ENCODE data around the gene RNPS1.

Gene RNPS1, protein sequence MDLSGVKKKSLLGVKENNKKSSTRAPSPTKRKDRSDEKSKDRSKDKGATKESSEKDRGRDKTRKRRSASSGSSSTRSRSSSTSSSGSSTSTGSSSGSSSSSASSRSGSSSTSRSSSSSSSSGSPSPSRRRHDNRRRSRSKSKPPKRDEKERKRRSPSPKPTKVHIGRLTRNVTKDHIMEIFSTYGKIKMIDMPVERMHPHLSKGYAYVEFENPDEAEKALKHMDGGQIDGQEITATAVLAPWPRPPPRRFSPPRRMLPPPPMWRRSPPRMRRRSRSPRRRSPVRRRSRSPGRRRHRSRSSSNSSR

DNA sequence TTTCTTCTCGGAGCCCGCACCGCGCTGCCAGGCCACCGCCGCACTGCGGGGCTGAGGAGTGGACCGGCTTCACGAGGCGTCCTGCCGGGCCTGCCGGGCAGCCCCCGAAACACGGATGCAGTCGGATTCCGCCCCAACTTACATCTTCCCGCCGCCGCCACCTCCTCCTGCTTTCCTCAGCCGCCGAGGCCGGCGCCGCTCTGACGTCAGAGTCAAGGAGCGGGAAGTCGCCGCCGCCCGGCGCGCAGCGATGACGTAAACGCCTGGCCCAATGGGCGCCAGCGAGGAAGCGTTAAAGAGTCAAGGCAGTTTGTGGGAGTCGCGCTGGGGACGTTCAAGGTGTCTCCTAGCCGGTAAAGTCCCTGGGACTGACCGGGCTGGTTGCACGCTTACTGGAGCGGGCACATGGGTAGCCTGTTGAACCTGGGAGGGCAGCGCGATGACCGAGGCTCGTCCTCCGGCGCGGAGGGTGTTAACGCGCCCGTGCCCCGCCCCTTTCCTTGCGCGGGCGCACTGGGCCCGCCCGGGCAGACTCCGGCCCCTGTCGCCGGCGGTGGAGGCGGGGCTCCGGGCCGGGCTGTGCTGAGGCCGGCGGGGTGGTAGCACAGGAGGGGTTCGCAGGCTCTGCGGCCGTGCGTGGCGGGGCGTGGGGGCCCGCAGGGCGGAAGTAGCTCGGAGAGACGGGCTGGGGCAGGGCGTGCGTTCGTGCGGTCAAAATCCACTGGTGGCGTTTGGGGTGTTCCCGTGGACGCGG, at the start of gene RNPS1:
Gene RNPS1, minus strand, starts transcription at position 214 of the 754 bp plus-strand sequence. CDS start 3,483 bp downstream, outside the sequence.
- peak; percentile 91 to 97 for DNase-seq

DNA sequence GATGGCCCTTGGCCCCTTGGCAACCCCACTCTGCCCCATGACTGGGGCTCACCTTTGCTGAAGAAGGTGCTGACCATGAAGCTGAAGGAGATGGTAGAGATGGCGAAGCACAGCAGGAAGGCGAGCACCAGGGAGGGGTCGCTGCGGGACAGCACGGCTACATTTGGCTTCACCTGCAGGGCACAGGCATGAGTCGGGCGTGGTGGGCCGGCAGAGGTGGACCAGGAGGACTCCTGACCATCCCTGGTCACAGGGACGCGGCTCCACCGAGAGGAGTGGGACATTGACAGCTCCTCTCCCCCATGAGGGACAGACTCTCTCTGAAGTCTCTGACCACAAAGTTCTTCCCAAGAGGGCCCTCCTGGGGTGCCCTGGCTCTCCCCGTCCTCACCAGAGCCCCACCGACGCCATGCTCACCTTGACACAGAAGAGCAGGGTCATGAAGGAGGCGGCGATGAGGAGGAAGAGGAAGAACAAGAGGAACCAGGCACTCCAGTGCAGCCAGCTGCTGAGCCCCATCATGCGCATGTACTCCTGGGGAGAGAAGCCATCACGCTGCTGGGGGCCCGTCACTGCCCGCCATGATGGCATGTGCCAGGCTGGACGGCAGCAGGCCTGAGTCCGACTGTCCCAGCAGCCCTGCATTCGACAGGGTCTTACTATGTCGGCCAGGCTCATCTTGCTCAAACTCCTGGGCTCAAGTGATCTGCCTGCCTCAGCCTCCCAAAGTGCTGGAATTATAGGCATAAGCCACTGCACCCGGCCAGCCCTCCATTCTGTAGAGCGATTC, 49.5 kb upstream of the RNPS1 start:
- DNase-seq = no peak

DNA sequence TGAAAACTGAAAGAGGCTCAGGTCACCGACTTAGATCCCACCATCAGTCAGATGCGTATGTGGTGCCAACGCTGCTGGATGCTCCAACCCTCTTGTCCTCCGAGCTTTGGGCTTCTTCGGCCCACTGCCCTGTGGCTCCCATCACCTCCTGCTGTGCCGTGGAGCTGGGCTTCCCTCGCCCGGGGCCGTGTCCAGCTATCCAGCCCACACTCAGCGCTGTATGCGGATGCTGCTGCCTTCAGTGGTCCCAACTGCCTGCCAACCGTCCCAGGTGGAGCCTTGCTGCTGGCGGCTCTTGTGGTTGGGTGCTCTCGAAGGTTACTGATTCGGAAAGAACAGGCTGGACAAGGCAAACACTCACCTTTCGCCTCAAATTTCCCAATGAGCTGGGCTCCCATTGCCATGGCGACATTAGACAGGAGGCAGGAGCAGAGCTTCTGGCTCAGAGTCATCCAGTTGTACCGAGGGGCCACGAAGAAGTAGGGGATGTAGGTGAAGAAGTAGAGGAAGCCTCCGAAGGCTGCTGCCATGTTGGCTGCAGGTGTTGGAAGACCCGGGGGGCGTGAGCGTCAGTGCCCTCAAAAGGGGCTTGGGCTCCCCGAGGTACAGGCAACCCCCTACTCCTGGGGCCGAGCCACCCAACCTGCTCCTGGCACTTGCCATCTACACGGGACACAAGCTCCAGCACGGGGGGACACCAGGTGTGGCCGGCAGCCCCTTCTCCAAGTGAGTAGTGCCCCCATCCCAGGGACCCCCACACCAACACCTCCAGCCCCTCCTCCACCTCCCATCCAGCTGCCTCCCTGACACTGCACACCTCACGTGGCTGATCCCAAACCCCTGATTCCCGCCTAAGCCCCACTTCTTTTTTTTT, 40.4 kb upstream of the RNPS1 start:
- no peak for DNase-seq

DNA sequence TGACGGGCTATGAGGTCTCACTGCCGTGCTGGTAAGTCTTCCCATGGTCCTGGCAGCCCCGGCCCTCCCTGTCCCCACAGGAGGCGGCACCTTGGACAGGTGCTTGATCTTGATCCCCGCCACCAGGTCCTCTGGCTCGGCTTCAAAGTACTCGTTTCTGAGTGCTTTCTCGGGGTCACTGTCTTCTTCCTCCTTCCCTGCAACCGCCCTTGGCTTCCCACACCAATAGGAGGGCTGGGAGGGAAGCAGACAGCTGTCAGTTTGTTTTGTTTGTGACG, 31.9 kb upstream of the RNPS1 start:
- DNase-seq = no peak

DNA sequence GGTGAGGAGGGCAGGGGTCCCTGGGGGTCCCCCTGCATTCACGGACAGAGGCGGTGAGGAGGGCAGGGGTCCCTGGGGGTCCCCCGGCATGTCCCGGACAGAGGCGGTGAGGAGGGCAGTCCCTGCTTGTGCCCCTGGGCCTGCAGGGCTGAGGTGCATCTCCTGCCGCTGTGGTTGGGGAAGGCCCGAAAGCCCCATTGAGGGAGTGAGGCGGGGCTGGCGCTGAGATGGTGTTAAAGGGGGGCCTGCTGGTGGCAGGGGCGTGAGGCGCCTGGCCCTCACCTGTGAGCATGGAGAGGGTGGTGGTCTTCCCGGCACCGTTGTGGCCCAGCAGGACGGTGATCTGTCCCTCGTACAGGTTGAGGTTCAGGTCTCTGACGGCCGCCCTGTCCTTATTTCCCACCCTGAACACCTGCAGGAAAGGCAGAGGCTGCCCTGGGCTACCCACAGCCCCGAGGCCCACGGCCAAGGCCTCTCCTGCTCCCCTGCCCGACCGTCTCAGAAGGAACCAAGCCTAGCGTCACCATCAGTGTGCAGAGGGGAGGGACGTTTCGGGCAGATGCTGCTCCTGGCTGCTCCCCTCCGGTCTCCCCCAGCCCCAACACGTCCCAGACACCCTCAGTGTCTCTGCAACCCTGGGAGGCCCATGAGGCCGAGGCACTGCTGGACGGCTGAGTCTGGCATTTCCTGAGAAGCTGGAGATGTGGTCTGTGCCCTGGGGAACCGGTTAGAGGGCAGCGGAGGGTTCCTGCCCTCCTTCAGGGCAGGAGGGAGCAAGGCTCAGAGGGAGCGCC, 31.4 kb upstream of the RNPS1 start:
- no peak for DNase-seq

DNA sequence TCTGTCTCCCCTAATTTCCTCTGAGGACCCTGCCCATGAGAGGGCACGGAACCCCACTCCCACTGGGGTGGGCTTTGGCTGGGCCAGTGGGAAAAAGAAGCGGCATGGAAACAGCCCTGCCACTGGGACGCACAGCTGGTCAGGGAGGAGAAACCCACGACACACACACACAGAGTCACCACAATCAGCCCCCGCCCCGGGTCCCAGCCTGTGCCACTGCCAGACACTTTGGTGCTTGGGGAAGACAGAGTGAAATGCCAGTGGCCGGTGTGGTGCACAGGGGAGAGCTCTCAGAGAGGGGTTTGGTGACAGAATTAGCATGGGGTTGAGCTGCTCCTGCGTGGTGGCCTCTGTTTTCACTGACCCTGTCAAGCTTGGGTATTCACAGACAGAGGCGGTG, 30.7 kb upstream of the RNPS1 start:
- DNase-seq = no peak

DNA sequence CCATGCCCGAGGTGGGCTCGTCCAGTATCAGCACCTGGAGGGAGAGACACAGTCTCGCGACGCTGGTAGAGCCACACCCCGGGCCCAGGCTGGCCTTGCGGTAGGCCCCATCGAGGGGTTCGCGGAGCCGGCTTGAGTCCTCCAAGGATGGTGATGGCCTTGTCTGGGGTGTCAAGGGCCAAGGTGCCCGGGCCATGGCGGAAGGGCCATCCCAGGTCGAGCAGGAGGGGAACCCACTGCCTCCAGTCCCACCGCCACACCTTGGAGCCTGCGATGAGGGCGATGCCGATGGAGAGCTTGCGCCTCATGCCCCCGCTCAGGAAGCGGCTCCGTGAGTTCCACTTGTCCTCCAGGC, 29.6 kb upstream of the RNPS1 start:
- no peak for DNase-seq

DNA sequence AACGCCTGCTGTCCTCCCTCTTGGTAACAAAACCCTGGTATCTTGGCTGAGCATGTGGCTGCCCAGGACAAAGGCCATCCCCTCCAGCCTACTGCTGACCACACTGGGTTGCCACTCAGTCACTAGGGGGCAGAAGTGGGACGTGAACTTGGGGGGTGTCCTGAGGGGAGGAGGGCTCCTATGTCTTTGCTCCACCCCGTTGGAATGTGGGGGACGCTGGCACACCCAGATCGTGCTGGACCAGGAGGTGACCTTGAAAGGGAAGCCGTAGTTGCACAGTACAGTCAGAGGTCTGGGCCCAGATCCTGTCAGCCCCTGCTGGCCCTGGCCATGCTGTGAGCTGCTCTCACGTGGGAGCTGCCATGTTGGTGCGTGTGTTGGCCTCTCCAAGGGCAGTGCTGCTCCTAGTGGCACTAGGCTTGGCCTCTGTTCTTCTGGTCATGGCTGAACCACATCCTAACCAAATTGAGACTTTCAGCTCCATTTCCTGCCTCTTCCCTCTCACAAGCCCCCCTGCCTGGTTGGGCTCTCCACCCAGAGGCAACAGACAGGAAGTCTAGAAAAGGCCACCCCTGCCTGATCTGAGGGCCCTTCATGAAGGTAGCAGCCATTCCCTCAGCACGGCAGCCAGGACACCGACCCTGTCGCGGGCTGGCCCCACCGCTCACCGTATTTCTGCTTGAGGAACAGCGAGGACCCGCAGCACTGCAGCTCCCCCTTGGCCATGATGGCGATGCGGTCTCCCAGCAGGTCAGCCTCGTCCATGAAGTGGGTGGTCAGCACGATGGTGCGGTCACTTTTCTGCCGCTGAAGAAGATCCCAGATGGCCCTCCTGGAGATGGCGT, 29.0 kb upstream of the RNPS1 start:
- peak; percentile 25 to 40 for DNase-seq

DNA sequence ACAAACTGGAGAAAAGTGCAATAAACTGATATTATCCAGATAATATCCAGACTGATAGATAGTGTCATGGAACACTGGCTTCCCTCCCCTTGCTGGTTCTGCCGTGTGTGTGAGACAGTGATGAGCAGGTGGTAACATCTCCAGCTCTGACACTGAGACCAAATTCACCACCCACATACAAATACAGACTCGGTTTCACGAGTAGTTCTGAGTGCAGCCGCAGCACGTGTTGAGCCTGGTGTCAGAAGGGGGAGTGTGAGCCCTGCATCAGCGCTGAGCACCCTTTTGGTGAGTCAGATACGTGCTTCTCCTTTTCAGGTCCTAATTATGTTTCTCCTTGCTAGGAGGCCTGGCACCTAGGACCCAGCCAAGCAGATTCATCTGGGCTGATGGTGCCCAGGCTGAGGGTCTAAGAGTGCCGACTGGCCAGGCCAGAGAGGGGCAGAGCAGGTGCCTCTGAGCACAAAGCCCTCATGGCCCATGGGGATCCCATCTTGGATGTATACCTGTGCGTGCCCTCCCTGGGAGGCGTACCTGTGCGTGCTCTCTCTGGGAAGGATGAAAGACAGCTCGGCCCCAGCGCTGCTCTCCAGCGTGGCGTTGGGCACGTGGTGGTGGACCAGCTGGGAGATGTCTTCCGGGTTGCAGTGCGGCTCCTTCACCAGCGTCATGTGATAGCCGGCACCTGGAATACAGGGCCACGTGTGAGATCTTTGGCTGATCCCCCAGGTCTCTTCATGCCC, 27.3 kb upstream of the RNPS1 start:
- peak in 1 of 2 donors; percentile 0 for DNase-seq

DNA sequence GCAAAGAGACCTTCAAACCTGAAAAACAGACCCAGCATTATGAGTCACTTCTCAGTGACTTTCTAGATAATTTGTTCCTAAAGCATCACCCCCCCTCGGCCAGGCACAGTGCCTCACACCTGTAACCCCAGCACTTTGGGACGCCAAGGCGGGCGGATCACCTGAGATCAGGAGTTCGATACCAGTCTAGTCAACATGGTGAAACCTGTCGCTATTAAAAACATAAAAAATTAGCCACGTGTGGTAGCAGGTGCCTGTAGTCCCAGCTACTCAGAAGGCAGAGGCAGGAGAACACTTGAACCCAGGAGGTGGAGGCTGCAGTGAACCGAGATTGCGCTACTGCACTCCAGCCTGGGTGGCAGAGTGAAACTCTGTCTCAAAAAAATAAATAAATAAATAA, 24.3 kb upstream of the RNPS1 start:
- no peak for DNase-seq

DNA sequence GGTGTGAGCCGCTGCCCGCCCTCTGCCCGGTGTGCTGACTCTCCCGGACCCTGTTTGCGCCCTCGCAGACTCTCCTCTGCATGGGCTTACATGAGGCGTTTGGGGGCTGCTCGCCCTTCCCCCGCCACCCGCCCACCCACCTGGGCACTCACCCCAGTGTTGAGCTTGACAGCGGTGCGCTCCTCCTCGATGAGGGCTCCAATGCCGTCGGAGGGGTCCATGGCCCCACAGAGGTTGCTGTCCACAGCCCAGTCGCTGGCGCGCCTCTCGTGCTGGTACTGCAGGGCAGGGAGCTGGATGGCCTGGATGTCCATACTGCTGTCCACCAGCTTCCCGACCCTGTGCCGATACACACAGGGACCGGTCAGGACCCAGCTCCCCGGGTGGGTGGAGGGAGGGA, 21.4 kb upstream of the RNPS1 start:
- DNase-seq = no peak

DNA sequence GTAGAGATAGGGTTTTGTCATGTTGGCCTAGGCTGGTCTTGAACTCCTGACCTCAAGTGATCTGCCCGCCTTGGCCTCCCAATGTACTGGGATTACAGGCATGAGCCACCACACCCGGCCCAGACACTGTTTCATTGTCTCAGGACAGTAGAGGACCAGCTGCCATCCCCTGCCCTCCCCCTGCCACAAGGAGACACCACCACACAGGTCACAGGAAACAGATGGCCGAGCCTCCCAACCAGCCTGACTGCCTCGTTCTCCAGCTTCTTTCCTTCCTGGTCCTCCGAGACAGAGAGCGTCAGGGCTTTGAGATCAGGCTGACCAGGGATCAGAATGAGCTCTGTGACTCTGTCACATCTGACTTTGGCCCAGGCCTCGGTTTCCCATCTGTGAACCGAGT, 20.8 kb upstream of the RNPS1 start:
- DNase-seq = no peak

DNA sequence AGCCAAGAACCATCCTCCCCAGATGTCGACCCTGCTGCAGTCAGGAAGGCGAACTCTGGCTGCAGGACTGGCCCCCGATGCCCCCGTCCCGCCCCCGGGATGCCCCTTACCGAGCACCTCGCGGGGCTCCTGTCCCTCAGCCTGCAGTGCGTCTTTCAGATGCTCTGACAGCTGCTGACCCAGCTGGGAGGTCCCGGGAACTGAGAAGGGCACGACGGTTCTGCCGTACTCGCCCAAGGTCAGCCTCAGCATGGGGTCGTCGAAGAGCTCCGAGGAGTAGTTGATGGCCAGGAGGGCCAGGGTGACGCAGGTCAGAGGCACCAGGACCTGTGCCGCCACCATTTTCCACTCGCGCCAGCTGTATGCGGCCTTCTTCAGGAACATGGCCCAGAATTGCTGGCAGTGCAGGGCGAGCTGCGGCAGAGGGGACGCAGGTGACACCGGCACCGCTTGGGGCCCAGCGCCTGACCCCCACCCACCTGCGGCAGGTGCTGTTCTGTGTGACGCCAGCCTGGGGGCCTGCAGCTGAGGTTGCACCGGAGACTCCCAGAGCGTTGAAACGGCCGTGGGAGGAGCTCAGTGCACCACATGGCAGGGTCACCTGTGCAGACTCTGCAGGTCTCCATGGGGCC, 20.1 kb upstream of the RNPS1 start:
- no peak for DNase-seq

DNA sequence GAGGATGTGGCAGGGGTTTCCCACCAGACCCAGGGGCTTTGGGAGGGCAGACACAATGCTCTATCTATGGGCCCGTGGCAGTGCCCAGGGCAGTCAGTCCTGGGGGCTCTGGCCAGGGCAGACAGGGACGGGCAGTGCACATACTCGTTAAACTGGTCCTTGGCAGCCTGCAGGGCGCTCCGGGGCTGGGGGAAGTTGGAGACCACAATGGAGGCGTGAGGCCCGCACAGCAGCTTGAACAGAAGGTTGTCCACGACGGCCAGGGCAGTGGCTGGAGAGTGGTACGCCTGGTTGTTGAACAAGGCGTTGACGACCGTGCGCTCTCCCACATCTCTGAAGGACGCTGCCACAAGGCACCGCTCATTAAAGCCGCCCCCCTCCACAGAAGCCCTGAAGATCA, 18.6 kb upstream of the RNPS1 start:
- DNase-seq = no peak

DNA sequence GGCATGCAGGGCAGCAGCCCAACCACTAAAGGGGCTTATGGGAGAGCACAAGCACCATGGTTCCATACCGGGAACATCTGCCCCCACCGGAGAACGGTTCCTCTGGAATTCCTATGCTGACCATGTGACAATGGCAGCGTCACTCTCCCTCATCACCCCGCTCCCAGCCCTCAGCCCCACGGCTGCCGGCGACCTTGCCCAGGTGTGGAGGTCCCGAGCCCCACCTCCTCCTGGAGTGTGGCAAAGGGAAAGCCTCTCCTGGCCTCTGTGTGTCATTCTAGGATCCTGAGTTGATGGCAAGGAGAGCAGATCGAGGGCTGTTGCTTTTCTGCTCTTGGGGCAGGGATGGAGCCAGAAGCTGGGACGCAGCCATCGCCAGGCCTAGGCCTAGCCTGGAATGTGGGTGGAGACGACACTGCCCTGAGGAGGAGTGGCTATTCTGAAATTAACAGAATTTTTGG, 17.8 kb upstream of the RNPS1 start:
- no peak for DNase-seq

DNA sequence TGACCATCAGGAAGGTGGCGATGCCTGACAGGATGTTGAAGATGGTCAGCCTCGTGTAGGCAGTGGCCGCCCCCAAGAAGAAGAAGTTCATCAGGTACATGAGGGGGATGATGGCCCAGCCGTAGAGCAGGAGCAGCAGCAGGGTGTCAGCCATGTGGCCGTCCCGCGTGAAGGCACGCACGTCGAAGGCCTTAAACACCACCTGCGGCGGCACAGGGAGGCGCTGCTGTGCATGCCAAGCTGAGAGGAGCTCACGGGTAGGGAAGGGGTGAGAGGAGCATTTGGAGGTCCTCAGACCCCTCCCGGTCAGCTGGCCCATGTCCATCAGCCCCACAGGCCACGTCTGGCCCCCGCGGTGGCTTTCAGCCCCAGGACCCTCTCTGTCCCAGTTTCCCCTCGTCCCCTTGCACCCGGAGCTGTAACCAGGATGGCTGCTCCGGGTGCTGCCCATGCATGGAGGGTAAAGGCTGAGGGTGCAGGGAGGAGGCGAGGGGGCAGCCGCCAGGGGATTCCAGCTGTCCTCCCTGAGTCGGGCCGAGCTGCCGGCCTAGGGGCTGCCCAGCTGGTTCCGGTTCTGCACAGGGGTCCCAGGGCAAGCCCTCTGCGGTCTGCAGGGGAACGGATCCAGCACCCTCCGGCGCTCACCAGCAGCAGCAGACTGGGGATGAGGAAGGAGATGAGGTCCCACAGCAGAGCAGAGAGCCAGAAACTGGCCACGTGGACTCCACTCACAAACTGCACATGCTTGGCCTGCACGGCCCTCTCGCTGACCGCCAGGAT, 17.1 kb upstream of the RNPS1 start:
- no peak for DNase-seq

DNA sequence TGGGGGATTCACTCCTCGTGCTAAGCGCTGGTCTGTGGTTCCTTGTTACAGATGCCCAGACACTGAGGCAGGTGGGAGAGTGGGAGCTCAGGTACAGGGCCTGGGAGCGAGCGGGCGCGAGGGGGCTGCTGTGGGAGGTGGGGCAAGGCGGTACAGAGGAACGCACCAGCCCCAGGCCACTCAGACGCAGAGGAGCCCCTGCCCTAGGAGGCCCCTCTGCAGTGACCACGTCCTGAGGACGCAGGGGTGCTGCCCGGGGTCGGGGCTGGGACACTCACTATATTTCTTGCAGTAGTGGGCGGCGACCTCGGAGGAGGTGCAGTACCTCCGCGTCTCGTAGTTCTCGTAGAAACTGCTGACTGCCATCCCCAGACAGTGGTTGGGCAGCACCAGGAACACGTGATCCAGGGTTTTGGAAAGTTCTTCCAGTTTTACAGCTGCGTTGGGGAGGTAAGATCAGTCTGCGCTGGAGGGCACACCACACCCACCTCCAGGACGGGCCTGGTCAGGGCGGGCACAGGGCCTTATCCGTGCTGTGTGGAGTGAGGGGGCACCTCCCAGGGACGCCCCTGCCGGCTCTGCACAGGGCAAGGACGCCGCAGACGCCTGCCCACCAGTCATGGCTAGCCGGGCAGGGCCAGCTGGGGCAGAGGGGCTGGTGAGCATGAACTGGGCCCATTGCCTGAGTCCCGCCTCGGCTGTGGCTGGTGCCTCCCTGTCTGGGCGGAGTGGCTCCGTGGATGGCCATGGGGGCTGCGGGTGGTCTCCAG, 16.3 kb upstream of the RNPS1 start:
- DNase-seq = no peak

DNA sequence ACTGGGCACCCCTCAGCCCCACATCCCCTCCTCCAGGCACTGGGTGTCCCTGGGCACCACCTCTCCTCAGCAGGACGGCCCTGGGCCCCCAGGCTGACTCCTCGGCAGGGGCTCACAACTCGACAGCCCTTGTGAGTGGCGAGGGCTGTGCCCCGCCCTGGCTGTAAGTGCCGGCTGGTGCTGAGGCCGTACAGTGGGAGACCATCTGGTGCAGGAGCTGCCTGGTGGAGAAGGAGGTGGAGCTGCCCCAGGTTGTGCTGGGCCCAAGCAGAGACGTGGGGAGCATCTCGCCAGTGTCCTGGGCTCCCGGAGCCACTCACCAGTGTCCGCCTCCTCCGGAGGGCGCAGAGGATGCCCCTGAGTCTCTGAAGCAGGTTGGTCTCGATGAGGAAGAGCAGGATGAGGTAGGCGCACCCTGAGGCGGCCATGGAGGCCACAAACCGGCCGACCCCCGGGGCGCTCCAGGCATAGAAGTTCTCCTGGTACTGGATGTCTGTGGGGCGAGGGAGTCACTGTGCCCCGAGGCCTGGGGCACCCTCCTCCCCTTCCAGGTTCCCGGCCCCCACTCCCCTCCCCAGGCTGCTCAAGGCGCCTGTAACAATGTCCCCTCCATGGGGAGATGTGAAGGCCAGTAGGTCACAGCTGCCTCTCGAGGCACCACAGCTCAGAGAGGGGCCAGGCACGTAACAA, 15.1 kb upstream of the RNPS1 start:
- no peak for DNase-seq
